Heart left ventricle (tissue), 16 donors: ENCODE data around the gene BTBD2. TPM values are rescaled to one million over a fixed set of nuclear protein-coding genes. Genes with fewer than 3 reads are reported as not detected.

Source experiments
- ATAC-seq, 4 donors: fragments of 200-7000 bp; cut with Tn5 transposase; one replicate each; pipeline ENCODE4 v1.9.1; 2020 to 2022; ENCODE audit warnings: moderate library complexity in 4 of 4, mild to moderate bottlenecking in 3 of 4, moderate number of reproducible peaks in 1 of 4
- DNase-seq, 5 donors: peaks; one replicate each; pipeline ENCODE4 v3.0.0-alpha.2; 2020
- H3K27ac ChIP-seq, 12 donors: fragments of 200-600 bp; sonication (generic) in 4 of 12; one replicate each; pipeline versions ENCODE4 v1.5.0 to v1.8.0; 2016 to 2022; ENCODE audit warnings: mild to moderate bottlenecking in 2 of 12
- H3K27me3 ChIP-seq, 9 donors: fragments of 200-600 bp; sonication (generic) in 2 of 9; one replicate each; pipeline versions ENCODE4 v1.5.1 to v1.8.0; 2016 to 2022; ENCODE audit warnings: mild to moderate bottlenecking in 3 of 9
- H3K36me3 ChIP-seq, 9 donors: fragments of 200-600 bp; sonication (generic) in 2 of 9; one replicate each; pipeline versions ENCODE4 v1.5.0 to v1.8.0; 2018 to 2022; ENCODE audit warnings: mild to moderate bottlenecking in 2 of 9
- H3K4me1 ChIP-seq, 12 donors: fragments of 200-600 bp; sonication (generic) in 4 of 12; one replicate each; pipeline versions ENCODE4 v1.5.0 to v1.8.0; 2016 to 2022; ENCODE audit warnings: mild to moderate bottlenecking in 3 of 12
- H3K4me3 ChIP-seq, 12 donors: fragments of 200-600 bp; sonication (generic) in 4 of 12; one replicate each; pipeline versions ENCODE4 v1.5.0 to v1.8.0; 2017 to 2022; ENCODE audit warnings: mild to moderate bottlenecking in 9 of 12, moderate library complexity in 4 of 12
- H3K9me3 ChIP-seq, 12 donors: fragments of 200-600 bp; sonication (generic) in 4 of 12; one replicate each; pipeline versions ENCODE4 v1.5.0 to v1.8.0; 2016 to 2022; ENCODE audit warnings: mild to moderate bottlenecking in 1 of 12
- CTCF ChIP-seq, 12 donors: fragments of 200-600 bp; sonication (generic) in 4 of 12; IDR thresholded peaks; one replicate each; pipeline versions ENCODE4 v1.5.0 to v1.8.0; 2018 to 2022; ENCODE audit warnings: antibody characterized with exemption in 12 of 12, mild to moderate bottlenecking in 5 of 12
- POLR2A ChIP-seq, 2 donors: fragments of 450-650 bp; IDR thresholded peaks; one replicate each; pipeline ENCODE4 v1.6.1; 2017; ENCODE audit warnings: antibody characterized with exemption in 2 of 2, mild to moderate bottlenecking in 2 of 2, moderate library complexity in 2 of 2
- WGBS, 4 donors: extraction: QIAGEN DNeasy Blood & Tissue Kit in 2 of 4; methylation state at CpG; one replicate each; pipeline versions ENCODE4 v1.1.5 to v1.1.7; 2013 to 2018; 5-methylcytosine and 5-hydroxymethylcytosine counted together
- intact Hi-C, 10 donors: fragments of 100-400 bp; cut with DNase I; formaldehyde crosslinking; loops; one replicate each; pipeline versions ENCODE4 v1.11.1 to v1.14.2; 2022
- polyA plus RNA-seq, 2 donors: library from polyadenylated mRNA; stranded (reverse); fragments of 200-250 nt; gene quantifications; one replicate each; pipeline ENCODE4 v1.2.3, GENCODE V29; 2013
- total RNA-seq, 9 donors: library from RNA; depleted of rRNA in 2 of 9; stranded (reverse); fragments of >200 nt in 2 of 9; fragmentation: NEBNext Ultra II Directional in 3 of 9; extraction: Animal tissue kit (Norgen Biotek cat#: 25700) in 3 of 9; gene quantifications; one replicate each; pipeline versions ENCODE4 v1.1.0 to v1.2.4, GENCODE V29; 2016 to 2023
- donor health status: ischemic (EF 13 %, LVEDD 7.1; RV severe dilation, severe dysfunction).
- donor health status: healthy with polysubstance abuse.
- donor health status: DM: no; HTN: yes; CAD: no.
- donor health status: DM: no; HTN: no; CAD: no.
- donor health status: ischemic (EF 25% LVEDD 6.9; RV normal size, moderate dysfunction).
- donor health status: ischemic (EF 25% LVEDD 5.7; RV mildly dilated, moderate dysfunction).
- donor health status: healthy.
- donor health status: DM: yes; HTN: yes; CAD: no.
- donor health status: ischemic (EF 35%, LVEDD 5.7; RV mildly dilated, moderate dysfunction).
- donor health status: nonischemic (EF 11% LVEDD 7.7; RV severe dilation, severe dysfunction).
- donor health status: DM: yes; HTN: yes; CAD: no.
- donor health status: PGD.
- donor health status: ischemic (EF 29% LVEDD 5.4; RV normal size, mild dysfunction).
- donor health status: nonischemic (EF 23%, LVEDD 6.1; RV moderate dilation, normal function).

Gene BTBD2
- total and polyA plus RNA-seq, 11 donors = 39.4 to 81.8 (median 51.8) TPM

- H3K36me3 ChIP-seq = peaks cover 0 to 92% (median 87%) of the 10 kb centered on the region in 9 donors
- H3K4me3 ChIP-seq = no peak overlapping the region
- intact Hi-C loops = no loop called here
- no peaks in the 10 kb centered on the region for H3K27me3 ChIP-seq
- WGBS, 4 donors = 92 to 96% (median 95%) methylated on average over 10 of the region's 10 CpGs
- no peak for TF ChIP-seq CTCF (IDR thresholded peaks at IDR 0.05)
- no peak for TF ChIP-seq POLR2A (IDR thresholded peaks at IDR 0.05)
- ATAC-seq (no peak), DNase-seq (no peak)
- no peak overlapping the region for H3K27ac ChIP-seq
- H3K4me1 ChIP-seq = no peaks in the 10 kb centered on the region
- H3K9me3 ChIP-seq = no peaks in the 10 kb centered on the region
These were observed 31.2 kb downstream of the BTBD2 start for GRCh38 chr19:1984357-1984756.

- 94 to 96% (median 95%) methylated on average over 20 of the region's 20 CpGs for WGBS, 4 donors
- intact Hi-C loops = no loop called here
- ATAC-seq (no peak), DNase-seq (no peak)
- H3K4me3 ChIP-seq = no peak overlapping the region
- peaks cover 0 to 83% (median 69%) of the 10 kb centered on the region in 9 donors for H3K36me3 ChIP-seq
- H3K9me3 ChIP-seq = no peaks in the 10 kb centered on the region
- no peaks in the 10 kb centered on the region for H3K27me3 ChIP-seq
- H3K27ac ChIP-seq = no peak overlapping the region
- TF ChIP-seq POLR2A (IDR thresholded peaks at IDR 0.05) (no peak), CTCF (IDR thresholded peaks at IDR 0.05) (no peak)
- no peaks in the 10 kb centered on the region for H3K4me1 ChIP-seq
These were observed 34.3 kb downstream of the BTBD2 start for GRCh38 chr19:1981253-1981652.

- intact Hi-C loops = no loop called here
- 94 to 97% (median 97%) methylated on average over 26 to 31 of the region's 31 CpGs for WGBS, 4 donors
- peaks cover 0 to 83% (median 67%) of the 10 kb centered on the region in 9 donors for H3K36me3 ChIP-seq
These were observed 34.7 kb downstream of the BTBD2 start for GRCh38 chr19:1980809-1981181.

GRCh38 chr19:1980091-1980808 lies 35.3 kb downstream of the BTBD2 start:
- ATAC-seq (no peak), DNase-seq (no peak)
- no peak for TF ChIP-seq POLR2A (IDR thresholded peaks at IDR 0.05)
- TF ChIP-seq CTCF (IDR thresholded peaks at IDR 0.05) = no peak

More at GRCh38 chr19:1980809-1981181, 34.7 kb downstream of the BTBD2 start:
- TF ChIP-seq CTCF (IDR thresholded peaks at IDR 0.05) = no peak
- no peak for TF ChIP-seq POLR2A (IDR thresholded peaks at IDR 0.05)
- Histone ChIP-seq H3K4me3 (no peak overlapping the region), H3K9me3 (no peaks in the 10 kb centered on the region), H3K27ac (no peak overlapping the region), H3K27me3 (no peaks in the 10 kb centered on the region), H3K4me1 (no peaks in the 10 kb centered on the region)
- DNase-seq (peak in 1 of 5 donors; percentile 61), ATAC-seq (no peak)

More at GRCh38 chr19:1980091-1980808, 35.3 kb downstream of the BTBD2 start:
- Histone ChIP-seq H3K9me3 (no peaks in the 10 kb centered on the region), H3K36me3 (peaks cover 0 to 81% (median 66%) of the 10 kb centered on the region in 9 donors), H3K27ac (no peak overlapping the region), H3K4me3 (no peak overlapping the region), H3K4me1 (no peaks in the 10 kb centered on the region), H3K27me3 (no peaks in the 10 kb centered on the region)
- intact Hi-C loops = no loop called here
- 83 to 86% (median 85%) methylated on average over 26 to 35 of the region's 35 CpGs for WGBS, 4 donors
